H9 (cell line): Measurements from ENCODE around the gene NSMCE3. TPM values are rescaled to one million over a fixed set of nuclear protein-coding genes. Genes with fewer than 3 reads are reported as not detected.

Experiments
- DNase-seq: peaks from one replicate; pipeline ENCODE4 v3.0.0-alpha.2; 2017
- H2AFZ ChIP-seq: one replicate; pipeline ENCODE4 v1.6.1; 2013; ENCODE audit warnings: mild to moderate bottlenecking, low read length, control low read depth, moderate library complexity
- H2AK5ac ChIP-seq: 2 replicates; pipeline ENCODE4 v1.6.1; 2013; ENCODE audit warnings: low read length, control low read depth, mixed read lengths; ENCODE audit not compliant: insufficient read length
- H2BK120ac ChIP-seq: one replicate; pipeline ENCODE4 v1.6.1; 2013; ENCODE audit warnings: low read depth, mild to moderate bottlenecking, low read length, control low read depth, inconsistent platforms; ENCODE audit not compliant: poor library complexity, severe bottlenecking
- H2BK12ac ChIP-seq: 2 replicates; pipeline ENCODE4 v1.6.1; 2013; ENCODE audit warnings: low read length, control low read depth, mixed read lengths, low read depth; ENCODE audit not compliant: insufficient read length
- H2BK15ac ChIP-seq: 2 replicates; pipeline ENCODE4 v1.6.1; 2013; ENCODE audit warnings: low read depth, low read length, control low read depth
- H2BK20ac ChIP-seq: one replicate; pipeline ENCODE4 v1.6.1; 2013; ENCODE audit warnings: low read depth, mild to moderate bottlenecking, low read length, control low read depth, inconsistent platforms; ENCODE audit not compliant: poor library complexity, severe bottlenecking
- H2BK5ac ChIP-seq: 2 replicates; pipeline ENCODE4 v1.6.1; 2013; ENCODE audit warnings: low read length, control low read depth, mixed read lengths; ENCODE audit not compliant: insufficient read length
- H3K14ac ChIP-seq: 2 replicates; pipeline ENCODE4 v1.6.1; 2013; ENCODE audit warnings: low read length, control low read depth; ENCODE audit not compliant: insufficient read depth
- H3K18ac ChIP-seq: 2 replicates; pipeline ENCODE4 v1.6.1; 2013; ENCODE audit warnings: low read depth, mild to moderate bottlenecking, mixed read lengths, low read length, control low read depth; ENCODE audit not compliant: insufficient read length
- H3K23ac ChIP-seq: 2 replicates; pipeline ENCODE4 v1.6.1; 2013; ENCODE audit warnings: low read length, control low read depth, mixed read lengths, low read depth; ENCODE audit not compliant: insufficient read length
- H3K23me2 ChIP-seq: 2 replicates; pipeline ENCODE4 v1.6.1; 2013; ENCODE audit warnings: low read depth, mild to moderate bottlenecking, mixed read lengths, low read length, control low read depth; ENCODE audit not compliant: insufficient read length, poor library complexity, severe bottlenecking
- H3K27ac ChIP-seq: 2 replicates; pipeline ENCODE4 v1.5.1; 2013; ENCODE audit warnings: low read length, control low read depth, mixed read lengths, low read depth; ENCODE audit not compliant: insufficient read length
- H3K27me3 ChIP-seq: 2 replicates; pipeline ENCODE4 v1.6.1; 2013; ENCODE audit warnings: low read length, control low read depth, inconsistent platforms; ENCODE audit not compliant: insufficient read depth
- H3K4ac ChIP-seq: 2 replicates; pipeline ENCODE4 v1.6.1; 2013; ENCODE audit warnings: low read depth, mild to moderate bottlenecking, control low read depth, inconsistent platforms, low read length, moderate library complexity
- H3K4me1 ChIP-seq: 2 replicates; pipeline ENCODE4 v1.6.1; 2013; ENCODE audit warnings: low read length, control low read depth, inconsistent platforms; ENCODE audit not compliant: insufficient read depth
- H3K4me2 ChIP-seq: 2 replicates; pipeline ENCODE4 v1.6.1; 2013; ENCODE audit warnings: low read length, control low read depth, mixed read lengths; ENCODE audit not compliant: insufficient read length, insufficient read depth
- H3K56ac ChIP-seq: 2 replicates; pipeline ENCODE4 v1.6.1; 2013; ENCODE audit warnings: low read depth, mild to moderate bottlenecking, mixed read lengths, low read length, control low read depth; ENCODE audit not compliant: insufficient read length
- H3K79me1 ChIP-seq: 2 replicates; pipeline ENCODE4 v1.6.1; 2013; ENCODE audit warnings: low read depth, mild to moderate bottlenecking, moderate library complexity, low read length, control low read depth, inconsistent platforms; ENCODE audit not compliant: insufficient read depth, poor library complexity, severe bottlenecking
- H3K79me2 ChIP-seq: 2 replicates; pipeline ENCODE4 v1.6.1; 2013; ENCODE audit warnings: low read length, control low read depth, inconsistent platforms; ENCODE audit not compliant: insufficient read depth
- H3K9ac ChIP-seq: 2 replicates; pipeline ENCODE4 v1.6.1; 2013; ENCODE audit warnings: low read length, control low read depth, mixed read lengths; ENCODE audit not compliant: insufficient read length; ENCODE audit errors: extremely low read depth
- H3K9me3 ChIP-seq: one replicate; pipeline ENCODE4 v1.6.1; 2013; ENCODE audit warnings: low read depth, low read length, inconsistent platforms; ENCODE audit not compliant: control insufficient read depth
- H3T11ph ChIP-seq: one replicate; pipeline ENCODE4 v1.6.1; 2013; ENCODE audit warnings: mild to moderate bottlenecking, low read length, control low read depth, inconsistent platforms
- H4K20me1 ChIP-seq: one replicate; pipeline ENCODE4 v1.6.1; 2013; ENCODE audit not compliant: control insufficient read depth, insufficient read length, insufficient read depth
- H4K5ac ChIP-seq: 2 replicates; pipeline ENCODE4 v1.6.1; 2013; ENCODE audit warnings: low read depth, mild to moderate bottlenecking, mixed read lengths, low read length, control low read depth; ENCODE audit not compliant: insufficient read length
- H4K8ac ChIP-seq: replicated peaks from 2 replicates; pipeline ENCODE4 v1.6.1; 2013; ENCODE audit warnings: low read length, control low read depth, mixed read lengths, low read depth; ENCODE audit not compliant: insufficient read length
- H4K91ac ChIP-seq: 2 replicates; pipeline ENCODE4 v1.6.1; 2013; ENCODE audit warnings: low read depth, mild to moderate bottlenecking, moderate library complexity, mixed read lengths, low read length, control low read depth; ENCODE audit not compliant: insufficient read length
- H3K27ac Mint-ChIP-seq, 3 experiments: 2 replicates in 2 of 3; 3 replicates in 1 of 3; pipeline ENCODE4 v1.8.0; 2020 to 2021; ENCODE audit warnings: mixed read lengths in 3 of 3, mild to moderate bottlenecking in 1 of 3, moderate library complexity in 1 of 3
- H3K27me3 Mint-ChIP-seq: 2 replicates; pipeline ENCODE4 v1.8.0; 2021; ENCODE audit warnings: low read depth, mild to moderate bottlenecking, moderate library complexity, mixed read lengths
- H3K36me3 Mint-ChIP-seq, 3 experiments: 2 replicates in 2 of 3; 3 replicates in 1 of 3; pipeline ENCODE4 v1.8.0; 2020 to 2021; ENCODE audit warnings: low read depth in 3 of 3, mixed read lengths in 3 of 3; ENCODE audit not compliant: insufficient read depth in 1 of 3
- H3K4me1 Mint-ChIP-seq, 2 experiments: 2 replicates each; pipeline ENCODE4 v1.8.0; 2020; ENCODE audit warnings: mixed read lengths in 2 of 2
- H3K4me3 Mint-ChIP-seq, 2 experiments: 2 replicates in 1 of 2; 3 replicates in 1 of 2; pipeline ENCODE4 v1.8.0; 2020 to 2021; ENCODE audit warnings: mild to moderate bottlenecking in 2 of 2, mixed read lengths in 2 of 2, moderate library complexity in 1 of 2
- H3K9me3 Mint-ChIP-seq, 2 experiments: 2 replicates in 1 of 2; 3 replicates in 1 of 2; pipeline ENCODE4 v1.8.0; 2020; ENCODE audit warnings: mild to moderate bottlenecking in 2 of 2, mixed read lengths in 2 of 2, moderate library complexity in 1 of 2
- WGBS: extraction: QIAGEN DNeasy Blood & Tissue Kit; methylation state at CpG from one replicate; pipeline ENCODE4 v1.1.7; 2013; ENCODE audit warnings: missing lambda C conversion rate, low lambda C conversion rate, mixed read lengths; ENCODE audit not compliant: insufficient read length; ENCODE audit errors: extremely low coverage; 5-methylcytosine and 5-hydroxymethylcytosine counted together
- total RNA-seq: library from RNA; stranded (reverse); gene quantifications from 2 replicates; pipeline ENCODE4 v1.2.1, GENCODE V29; 2021
- TF ChIP-seq, protein P1 (sequence below): fragments of 200-600 bp; sonication (generic); conservative IDR thresholded peaks from 3 replicates; pipeline ENCODE4 v1.8.0; 2021; ENCODE audit warnings: antibody characterized with exemption, mild to moderate bottlenecking

Gene NSMCE3
- total RNA-seq, 1 experiment from 2014 or later: 6.9 TPM

DNA sequence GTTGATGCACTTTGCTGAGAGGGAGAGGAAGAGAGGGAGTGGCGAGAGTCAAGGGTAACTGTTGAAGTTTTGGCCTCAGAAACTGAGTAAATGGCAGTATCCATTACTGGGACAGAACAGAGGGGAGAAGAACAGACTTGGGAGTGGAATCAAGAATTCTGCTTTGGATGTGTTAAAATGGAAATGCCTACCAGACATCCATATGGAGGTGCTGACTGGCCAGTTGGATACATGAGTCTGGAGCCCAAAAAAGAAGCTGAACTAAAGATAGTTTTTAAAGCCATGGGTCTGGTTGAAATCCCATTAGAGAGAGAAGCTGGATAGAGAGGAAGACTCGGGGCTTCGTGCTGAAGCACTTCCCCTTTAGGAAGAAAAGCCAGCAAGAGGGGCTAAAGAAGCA, 35.9 kb upstream of the NSMCE3 start:
- Histone ChIP-seq H2AK5ac (no peak overlapping the region), H3K4me1 (no peaks in the 10 kb centered on the region), H2BK5ac (no peak overlapping the region), H3K56ac (no peak overlapping the region), H3K79me2 (no peaks in the 10 kb centered on the region), H3K4ac (no peak overlapping the region), H2BK15ac (no peak overlapping the region), H3K9ac (no peak overlapping the region), H2BK20ac (no peak overlapping the region), H4K20me1 (no peaks in the 10 kb centered on the region), H3K23me2 (no peaks in the 10 kb centered on the region), H3K79me1 (no peaks in the 10 kb centered on the region), H4K5ac (no peak overlapping the region), H3T11ph (no peak overlapping the region), H3K14ac (no peak overlapping the region), H2BK120ac (no peak overlapping the region), H3K9me3 (no peaks in the 10 kb centered on the region), H3K4me2 (no peak overlapping the region), H4K91ac (no peak overlapping the region), H3K27me3 (no peaks in the 10 kb centered on the region), H2AFZ (no peak overlapping the region), H2BK12ac (no peak overlapping the region), H3K23ac (no peak overlapping the region), H4K8ac (no peak overlapping the region), H3K27ac (no peak overlapping the region), H3K18ac (no peak overlapping the region)
- H3K9me3 Mint-ChIP-seq: no peaks in the 10 kb centered on the region
- H3K4me3 Mint-ChIP-seq: no peak overlapping the region
- no peak overlapping the region for H3K27ac Mint-ChIP-seq
- no peaks in the 10 kb centered on the region for H3K27me3 Mint-ChIP-seq
- no peak for DNase-seq
- whole genome bisulfite sequencing: no CpG with 5 or more reads among the region's 3 CpGs
- TF ChIP-seq, protein P1, sequence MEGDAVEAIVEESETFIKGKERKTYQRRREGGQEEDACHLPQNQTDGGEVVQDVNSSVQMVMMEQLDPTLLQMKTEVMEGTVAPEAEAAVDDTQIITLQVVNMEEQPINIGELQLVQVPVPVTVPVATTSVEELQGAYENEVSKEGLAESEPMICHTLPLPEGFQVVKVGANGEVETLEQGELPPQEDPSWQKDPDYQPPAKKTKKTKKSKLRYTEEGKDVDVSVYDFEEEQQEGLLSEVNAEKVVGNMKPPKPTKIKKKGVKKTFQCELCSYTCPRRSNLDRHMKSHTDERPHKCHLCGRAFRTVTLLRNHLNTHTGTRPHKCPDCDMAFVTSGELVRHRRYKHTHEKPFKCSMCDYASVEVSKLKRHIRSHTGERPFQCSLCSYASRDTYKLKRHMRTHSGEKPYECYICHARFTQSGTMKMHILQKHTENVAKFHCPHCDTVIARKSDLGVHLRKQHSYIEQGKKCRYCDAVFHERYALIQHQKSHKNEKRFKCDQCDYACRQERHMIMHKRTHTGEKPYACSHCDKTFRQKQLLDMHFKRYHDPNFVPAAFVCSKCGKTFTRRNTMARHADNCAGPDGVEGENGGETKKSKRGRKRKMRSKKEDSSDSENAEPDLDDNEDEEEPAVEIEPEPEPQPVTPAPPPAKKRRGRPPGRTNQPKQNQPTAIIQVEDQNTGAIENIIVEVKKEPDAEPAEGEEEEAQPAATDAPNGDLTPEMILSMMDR: no peak
- H3K4me1 Mint-ChIP-seq: no peaks in the 10 kb centered on the region
- no peaks in the 10 kb centered on the region for H3K36me3 Mint-ChIP-seq
